Dermis blood vessel endothelial cell (primary cell): ENCODE measurements around the gene COPE. TPM values are rescaled to one million over a fixed set of nuclear protein-coding genes. Genes with fewer than 3 reads are reported as not detected.

Experiments
- DNase-seq: peaks from one replicate; pipeline ENCODE4 v3.0.0; 2010
- total RNA-seq: library from RNA; depleted of rRNA; stranded (reverse); fragments of >200 nt; gene quantifications from 2 replicates; pipeline ENCODE4 v1.2.3, GENCODE V29; 2014

COPE gene
- 215 TPM in 2 replicates for total RNA-seq

GRCh38 chr19:18919086-18919899, at the start of gene COPE, which contains the start of gene DDX49:
COPE (minus strand) TSS chr19:18919387; CDS start chr19:18919348, 39 bp downstream.
DDX49 (plus strand) TSS chr19:18919715; CDS start chr19:18919742, 27 bp downstream.
- DNase-seq, result peak; percentile 100

DNA sequence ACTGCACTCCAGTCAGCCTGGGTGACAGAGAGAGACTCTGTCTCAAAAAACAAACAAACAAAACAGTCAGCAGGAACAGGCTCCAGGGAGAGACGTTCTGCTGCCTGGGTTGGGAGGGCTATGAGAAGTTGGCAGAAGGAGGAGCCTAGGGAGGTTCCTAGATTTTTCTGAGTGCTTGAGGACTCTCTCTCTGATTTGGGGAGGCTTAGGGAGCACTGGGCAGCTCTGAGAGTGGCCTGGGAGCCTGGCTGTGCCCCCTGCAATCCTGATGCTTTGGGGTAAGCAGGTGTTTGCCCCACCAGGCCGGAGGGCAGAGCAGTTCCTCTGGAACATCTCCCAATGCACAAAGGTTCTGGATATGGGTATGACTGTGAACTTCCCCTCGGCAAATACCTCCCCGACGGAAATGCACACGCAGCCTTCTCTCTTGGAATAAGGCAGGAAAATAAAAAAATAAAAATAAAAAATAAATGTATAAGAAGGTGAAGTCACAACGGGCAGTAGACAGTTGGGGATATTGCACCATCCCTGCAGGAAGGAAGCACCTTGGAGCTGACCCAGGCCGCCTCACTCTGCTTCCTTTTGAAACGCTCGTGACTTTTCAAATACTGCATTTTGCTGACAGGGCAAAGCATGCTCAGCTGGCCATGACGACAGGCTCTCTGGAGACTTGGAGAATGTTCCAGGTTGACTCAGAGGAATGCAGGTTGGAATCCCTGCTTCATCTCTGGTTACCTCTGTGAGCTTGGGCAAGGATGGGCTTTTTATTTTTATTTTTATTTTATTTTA, 48.4 kb upstream of the COPE start:
- peak; percentile 92 for DNase-seq

DNA sequence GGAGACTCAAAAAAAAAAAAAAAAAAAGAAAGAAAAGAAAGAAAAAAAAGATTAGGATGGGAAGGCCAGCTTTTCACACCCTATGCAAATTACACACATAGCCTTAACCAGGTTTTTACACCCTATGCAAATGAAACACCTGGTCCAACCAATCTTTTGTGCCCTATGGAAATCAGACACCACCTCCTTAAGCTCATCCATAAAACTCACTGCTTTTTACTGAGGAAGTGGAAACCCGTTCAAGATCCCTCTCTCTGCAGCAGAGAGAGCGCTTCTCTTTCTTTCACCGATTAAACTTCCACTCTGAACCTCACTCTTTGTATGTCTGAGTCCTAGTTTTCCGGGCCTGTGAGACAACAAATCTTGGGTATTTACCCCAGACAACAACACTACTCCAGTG, 47.1 kb upstream of the COPE start:
- no peak for DNase-seq

GRCh38 chr19:18964121-18964520, 44.9 kb upstream of the COPE start:
- no peak for DNase-seq

DNA sequence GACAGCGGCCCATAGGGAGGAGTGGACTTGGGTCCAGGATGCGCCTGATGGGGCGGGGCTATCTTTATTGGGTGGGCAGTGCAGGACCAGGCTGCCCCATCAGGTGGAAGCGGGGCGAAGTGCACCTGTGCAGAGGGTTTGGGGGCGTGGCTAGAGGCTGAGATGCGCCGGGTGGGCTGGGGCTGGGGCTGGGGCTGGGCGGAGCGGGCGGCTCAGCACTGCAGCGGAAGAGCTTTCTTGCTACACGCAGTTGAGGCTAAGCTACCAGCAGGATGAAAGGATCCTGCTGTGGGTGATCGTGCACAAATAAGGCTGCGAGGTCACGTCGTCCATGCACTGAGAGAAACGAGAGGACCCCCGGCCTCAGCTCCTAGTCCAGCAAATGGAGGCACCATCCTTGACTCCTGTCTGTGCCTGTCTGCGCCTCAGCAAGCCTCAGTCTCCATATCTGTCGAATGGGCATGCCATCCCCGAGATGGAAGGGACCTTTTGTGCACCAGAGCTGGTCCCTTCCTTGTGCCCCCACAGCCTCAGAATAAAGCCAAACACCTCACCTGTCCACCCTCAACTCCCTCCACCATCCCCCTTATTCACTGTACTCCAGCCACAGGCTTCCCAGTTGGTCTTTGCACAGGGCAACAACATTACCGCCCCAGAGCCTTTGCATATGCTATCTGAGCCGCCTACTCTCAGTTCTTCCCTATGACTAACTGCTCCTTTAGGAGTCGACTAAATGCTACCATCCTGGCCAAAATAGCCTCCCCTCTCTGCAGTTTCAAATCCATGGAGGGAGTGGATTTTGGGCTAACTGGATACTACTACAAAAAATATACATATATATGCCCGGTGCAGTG, 42.8 kb upstream of the COPE start:
- DNase-seq, result no peak

DNA sequence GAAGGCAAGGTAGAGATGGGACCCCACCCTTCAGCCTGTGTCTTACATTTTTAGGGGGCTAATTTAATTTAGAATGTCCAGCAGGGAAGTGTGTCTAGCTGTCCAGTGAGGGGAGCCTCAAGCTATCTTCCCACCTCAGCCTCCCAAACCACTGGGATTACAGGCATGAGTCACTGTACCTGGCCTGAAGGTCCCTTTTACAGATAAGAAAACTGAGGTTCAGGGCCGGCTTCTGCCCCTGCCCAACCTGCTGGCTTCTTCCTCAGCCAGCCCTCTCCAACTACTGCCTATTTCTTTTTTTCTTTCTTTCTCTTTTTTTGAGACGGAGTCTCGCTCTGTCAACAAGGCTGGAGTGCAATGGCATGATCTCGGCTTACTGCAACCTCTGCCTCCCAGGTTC, 41.2 kb upstream of the COPE start:
- DNase-seq, result no peak

DNA sequence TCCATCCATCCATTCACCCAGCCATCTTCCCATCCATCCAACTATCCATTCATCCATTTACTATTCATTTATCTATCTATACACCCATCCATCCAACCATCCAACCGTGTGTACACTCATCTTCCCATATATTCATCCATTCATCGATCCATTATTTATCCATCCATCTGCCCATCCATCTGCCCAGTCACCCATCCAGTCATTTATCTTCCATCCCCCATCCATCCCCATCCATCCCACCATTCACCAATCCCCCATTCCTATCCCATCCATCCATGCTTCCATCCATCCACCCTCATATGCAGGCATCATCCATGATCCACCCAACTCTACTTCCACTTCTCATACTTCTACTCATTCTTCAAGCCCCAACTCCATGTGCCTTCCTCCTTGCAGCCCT, 35.9 kb upstream of the COPE start:
- no peak for DNase-seq

DNA sequence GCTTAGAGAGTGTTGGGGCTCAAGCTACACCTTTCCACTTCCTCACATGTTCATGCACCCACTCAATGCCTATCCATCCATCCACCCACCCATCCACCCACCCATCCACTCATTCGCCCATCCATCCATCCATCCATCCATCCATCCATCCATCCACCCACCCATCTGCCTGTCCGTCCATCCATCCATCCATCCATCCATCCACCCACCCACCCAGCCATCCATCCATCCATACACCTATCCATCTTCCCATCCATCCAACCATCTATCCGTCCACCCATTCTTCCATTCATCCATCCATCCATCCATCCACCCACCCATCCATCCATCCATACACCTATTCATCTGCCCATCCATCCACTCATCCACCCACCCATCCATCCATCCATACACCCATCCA, 34.9 kb upstream of the COPE start:
- DNase-seq, result no peak

GRCh38 chr19:18952364-18953003, 33.3 kb upstream of the COPE start:
- peak; percentile 75 for DNase-seq

DNA sequence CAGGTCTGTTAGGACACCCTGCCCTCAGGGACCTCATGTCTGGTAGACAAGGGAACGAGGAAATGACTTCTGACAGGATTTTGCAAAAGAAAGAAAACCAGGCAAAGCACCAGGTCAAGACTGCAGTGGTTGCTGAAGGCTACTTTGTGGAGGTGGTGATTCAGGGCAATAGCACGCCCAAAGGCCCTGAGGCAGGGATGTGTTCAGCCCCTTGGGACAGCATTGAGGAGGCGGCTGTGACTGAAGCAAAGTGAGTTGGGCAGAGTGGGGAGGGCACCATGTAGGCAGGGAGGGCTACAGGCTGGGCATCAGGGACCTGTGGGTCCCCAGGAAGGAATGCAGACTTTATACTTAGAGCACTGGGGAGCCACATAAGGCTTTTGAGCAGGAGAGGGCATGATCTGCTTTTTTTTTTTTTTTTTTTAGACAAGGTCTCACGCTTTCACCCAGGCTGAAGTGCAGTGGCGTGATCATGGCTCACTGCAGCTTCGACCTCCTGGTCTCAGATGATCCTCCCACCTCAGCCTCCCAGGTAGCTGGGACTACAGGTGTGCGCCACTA, 32.6 kb upstream of the COPE start:
- no peak for DNase-seq

DNA sequence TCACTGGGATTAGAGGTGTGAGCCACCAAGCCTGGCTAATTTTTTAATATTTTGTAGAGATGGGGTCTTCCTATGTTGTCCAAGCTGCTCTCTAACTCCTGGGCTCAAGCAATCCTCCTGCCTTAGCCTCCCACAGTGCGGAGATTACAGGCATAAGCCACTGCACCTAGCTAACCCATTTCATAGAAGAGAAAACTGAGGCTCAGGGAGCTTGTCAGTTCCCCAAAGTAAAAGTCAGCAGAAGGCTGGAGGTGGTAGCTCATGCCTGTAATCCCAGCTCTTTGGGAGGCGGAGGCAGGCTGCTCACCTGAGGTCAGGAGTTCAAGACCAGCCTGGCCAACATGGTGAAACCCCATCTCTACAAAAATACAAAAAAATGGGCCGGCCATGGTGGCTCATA, 30.7 kb upstream of the COPE start:
- DNase-seq, result no peak

GRCh38 chr19:18948976-18949356, 29.8 kb upstream of the COPE start:
- DNase-seq, result no peak

DNA sequence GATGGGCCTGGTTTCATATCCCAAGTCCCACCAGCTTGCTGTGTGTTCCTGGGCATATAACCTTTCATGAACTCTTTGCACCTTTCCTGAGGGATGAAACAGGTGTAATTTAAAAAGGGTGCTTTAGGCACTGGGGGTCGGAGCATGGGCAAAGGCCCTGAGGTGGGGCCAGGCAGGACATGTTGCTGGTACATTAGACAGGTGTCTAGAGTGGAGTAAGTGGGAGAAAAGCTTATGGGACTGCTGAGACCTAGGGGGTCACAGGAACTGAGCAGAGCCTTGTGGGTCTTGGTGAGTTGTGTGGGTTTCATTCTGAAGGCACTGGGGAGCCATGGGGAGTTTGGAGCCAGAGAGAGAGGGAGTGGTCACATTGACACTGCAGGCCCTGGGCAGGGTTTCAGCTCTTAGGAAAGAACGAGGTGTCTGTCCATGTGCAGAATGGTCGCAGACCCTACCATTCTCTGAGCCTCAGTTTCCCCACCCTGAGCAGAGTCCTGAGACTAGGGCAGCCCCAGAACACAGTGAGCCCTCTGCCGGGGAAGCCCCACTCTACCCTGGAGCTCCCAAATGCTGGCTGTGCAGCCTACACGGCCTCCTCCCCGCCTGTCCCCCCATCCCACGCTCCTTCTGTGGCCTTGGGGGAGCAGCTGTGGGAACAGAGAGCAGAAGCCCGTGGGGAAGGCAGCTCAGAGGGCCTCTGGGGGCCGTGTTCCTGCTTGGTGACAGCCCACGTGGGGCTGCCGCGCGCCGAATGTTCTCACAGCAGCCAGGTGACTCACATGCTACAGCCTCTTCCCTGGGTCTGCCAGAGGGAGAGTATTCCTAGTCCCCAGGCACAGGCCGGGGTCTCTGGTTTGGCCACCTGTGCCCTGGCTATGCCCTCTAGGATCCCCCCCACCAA, 29.1 kb upstream of the COPE start:
- DNase-seq, result no peak

DNA sequence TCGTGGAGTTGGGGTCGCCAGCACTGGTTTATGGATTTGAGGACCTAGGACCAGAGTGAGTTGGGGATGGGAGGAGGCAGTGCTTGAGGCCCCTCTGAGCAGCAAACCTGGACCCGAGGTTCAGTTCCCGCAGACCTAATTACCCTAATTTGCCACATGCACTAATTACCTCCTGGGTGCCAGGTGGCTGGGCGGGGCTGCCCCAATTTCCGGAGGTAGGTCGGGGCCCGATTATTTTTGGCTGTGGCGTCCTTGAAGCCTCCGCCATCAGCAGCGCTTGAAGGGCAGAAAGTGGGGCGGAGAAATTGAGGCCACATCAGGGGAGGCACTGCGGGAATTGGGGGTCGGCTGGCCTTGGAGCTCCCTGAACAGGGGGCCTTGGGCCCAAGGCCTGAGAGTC, 27.7 kb upstream of the COPE start:
- no peak for DNase-seq

DNA sequence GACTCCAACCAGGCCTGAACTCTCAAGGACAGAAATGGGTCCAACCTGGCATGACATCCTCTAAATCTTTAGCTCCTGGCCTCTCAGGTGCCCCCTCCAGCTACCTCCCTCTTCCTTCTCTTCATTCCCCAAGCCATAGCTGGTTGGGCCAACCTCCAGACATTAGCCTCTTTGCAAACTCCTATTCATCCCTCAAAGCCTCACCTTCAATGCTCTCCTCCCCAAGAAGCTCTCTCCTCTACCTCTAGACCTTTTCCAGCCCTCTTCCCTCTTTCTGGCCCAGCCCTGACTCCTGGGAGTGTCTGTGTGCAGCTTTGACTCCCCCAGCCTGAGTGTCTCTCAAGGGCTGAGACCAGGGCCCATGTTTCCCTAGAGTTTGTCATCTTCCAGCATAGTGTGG, 27.1 kb upstream of the COPE start:
- DNase-seq, result no peak

GRCh38 chr19:18945297-18945696, 26.1 kb upstream of the COPE start:
- DNase-seq, result no peak

DNA sequence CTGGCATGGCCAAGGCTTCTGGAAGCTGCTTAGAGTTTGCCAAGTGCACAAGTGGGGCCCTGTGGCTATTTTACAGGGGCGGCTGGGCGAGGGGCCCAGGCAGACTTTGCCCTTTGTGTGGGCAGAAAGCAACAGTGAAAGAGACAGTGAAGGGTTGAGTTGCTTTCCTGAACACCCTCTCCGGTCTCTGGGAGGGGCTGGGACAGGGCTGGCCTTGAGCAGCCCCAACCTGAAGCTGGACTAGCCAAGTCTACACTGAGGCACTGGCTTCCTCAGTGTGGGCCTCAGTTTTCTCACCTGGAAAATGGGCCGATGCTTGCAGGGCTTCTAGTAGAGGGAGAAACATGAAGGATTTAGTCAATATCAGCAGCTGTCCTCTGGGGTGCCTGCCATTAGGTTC, 24.3 kb upstream of the COPE start:
- DNase-seq, result no peak

- no peak for DNase-seq
These were observed 23.5 kb upstream of the COPE start for GRCh38 chr19:18942692-18943091.

- no peak for DNase-seq
These were observed 22.6 kb upstream of the COPE start for GRCh38 chr19:18941628-18942354.
